GM20000 (cell line): Measurements from ENCODE around the gene NUDT22.

ENCODE experiments used
- DNase-seq: peaks from one replicate; pipeline ENCODE4 v3.0.0; 2012; ENCODE audit warnings: low spot score
- TF ChIP-seq, protein P1 (sequence below): IDR thresholded peaks from 2 replicates; pipeline ENCODE4 v1.5.1; 2012; ENCODE audit warnings: mild to moderate bottlenecking, control low read depth; ENCODE audit errors: extremely low read depth, missing control alignments

Gene NUDT22

DNA sequence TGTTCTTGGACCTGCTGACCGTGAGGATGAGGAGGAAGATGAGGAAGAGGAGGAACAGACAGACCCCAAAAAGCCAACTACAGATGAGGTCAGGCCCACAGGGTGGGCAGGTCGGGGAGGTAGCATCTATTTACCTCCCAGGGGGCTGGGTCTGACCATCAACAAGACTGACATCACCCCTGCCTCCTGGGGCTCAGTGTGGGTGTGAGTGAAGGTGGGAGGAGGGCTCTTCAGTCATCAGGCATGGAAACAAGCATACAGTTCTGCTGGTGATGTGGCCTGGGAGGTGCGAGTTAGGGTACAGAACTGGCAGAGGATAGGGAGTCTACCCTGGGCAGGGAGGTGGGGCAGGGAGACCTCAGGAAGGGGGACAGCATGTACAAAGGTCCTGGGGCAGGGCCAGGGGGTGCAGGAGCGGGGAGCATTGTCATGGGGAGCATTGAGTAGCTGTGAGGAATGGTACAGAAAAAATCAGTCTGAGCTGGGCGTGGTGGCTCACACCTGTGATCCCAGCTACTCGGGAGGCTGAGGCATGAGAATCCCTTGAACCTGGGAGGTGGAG lies 34.2 kb downstream of the NUDT22 start:
- TF ChIP-seq, protein P1, sequence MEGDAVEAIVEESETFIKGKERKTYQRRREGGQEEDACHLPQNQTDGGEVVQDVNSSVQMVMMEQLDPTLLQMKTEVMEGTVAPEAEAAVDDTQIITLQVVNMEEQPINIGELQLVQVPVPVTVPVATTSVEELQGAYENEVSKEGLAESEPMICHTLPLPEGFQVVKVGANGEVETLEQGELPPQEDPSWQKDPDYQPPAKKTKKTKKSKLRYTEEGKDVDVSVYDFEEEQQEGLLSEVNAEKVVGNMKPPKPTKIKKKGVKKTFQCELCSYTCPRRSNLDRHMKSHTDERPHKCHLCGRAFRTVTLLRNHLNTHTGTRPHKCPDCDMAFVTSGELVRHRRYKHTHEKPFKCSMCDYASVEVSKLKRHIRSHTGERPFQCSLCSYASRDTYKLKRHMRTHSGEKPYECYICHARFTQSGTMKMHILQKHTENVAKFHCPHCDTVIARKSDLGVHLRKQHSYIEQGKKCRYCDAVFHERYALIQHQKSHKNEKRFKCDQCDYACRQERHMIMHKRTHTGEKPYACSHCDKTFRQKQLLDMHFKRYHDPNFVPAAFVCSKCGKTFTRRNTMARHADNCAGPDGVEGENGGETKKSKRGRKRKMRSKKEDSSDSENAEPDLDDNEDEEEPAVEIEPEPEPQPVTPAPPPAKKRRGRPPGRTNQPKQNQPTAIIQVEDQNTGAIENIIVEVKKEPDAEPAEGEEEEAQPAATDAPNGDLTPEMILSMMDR = no peak
- DNase-seq = peak; percentile 66

- TF ChIP-seq, protein P1 = no peak
- DNase-seq = no peak
These were observed 35.5 kb downstream of the NUDT22 start for GRCh38 chr11:64261556-64262080.

DNA sequence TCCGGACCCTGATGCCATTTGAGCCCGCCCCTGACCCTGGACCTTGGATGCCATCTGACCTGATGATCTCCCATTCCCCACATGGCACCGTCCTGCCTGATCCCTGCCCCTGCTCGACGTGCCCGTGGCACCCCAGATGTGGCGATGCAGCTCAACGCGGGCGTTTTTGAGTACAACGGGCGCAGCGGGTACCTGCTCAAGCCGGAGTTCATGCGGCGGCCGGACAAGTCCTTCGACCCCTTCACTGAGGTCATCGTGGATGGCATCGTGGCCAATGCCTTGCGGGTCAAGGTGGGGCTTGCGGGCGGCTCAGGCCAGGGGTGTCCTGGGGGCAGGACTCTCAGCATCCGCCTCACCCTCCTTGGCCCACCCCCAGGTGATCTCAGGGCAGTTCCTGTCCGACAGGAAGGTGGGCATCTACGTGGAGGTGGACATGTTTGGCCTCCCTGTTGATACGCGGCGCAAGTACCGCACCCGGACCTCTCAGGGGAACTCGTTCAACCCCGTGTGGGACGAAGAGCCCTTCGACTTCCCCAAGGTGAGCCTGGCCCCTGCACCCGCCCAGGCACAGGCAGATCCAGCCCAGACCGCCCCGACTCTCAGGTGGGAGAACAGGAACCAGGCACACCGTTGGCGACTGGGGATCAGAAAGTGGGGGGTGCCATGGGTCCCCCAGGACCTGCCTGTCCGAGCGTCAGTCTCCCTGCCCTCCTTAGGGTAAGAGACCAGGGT lies 36.4 kb downstream of the NUDT22 start:
- DNase-seq = no peak
- TF ChIP-seq, protein P1 = no peak

GRCh38 chr11:64263021-64263946 lies 37.2 kb downstream of the NUDT22 start:
- no peak for DNase-seq

DNA sequence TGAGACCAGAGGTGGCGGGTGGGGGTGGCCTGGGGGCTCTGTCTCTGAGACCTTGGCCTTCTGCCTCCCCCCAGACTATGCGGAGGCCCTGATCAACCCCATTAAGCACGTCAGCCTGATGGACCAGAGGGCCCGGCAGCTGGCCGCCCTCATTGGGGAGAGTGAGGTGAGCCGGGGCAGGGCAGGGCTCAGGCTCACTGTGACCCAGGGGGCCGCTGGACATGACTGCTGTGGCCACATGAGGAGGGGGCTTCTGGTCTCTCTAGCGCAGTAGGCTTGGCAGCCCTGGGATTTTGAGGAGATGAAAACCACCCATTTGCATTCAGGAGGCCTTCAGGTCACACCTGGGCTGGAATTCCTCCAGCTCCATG lies 37.9 kb downstream of the NUDT22 start:
- TF ChIP-seq, protein P1 = no peak
- no peak for DNase-seq

More at GRCh38 chr11:64263021-64263946, 37.2 kb downstream of the NUDT22 start:
- TF ChIP-seq, protein P1 = no peak

- no peak for DNase-seq
These were observed 38.3 kb downstream of the NUDT22 start for GRCh38 chr11:64264371-64264852.

More at GRCh38 chr11:64264371-64264852, 38.3 kb downstream of the NUDT22 start:
- TF ChIP-seq, protein P1 = no peak
